GM18951 (cell line): Measurements from ENCODE around the gene PANX2.
A peak's percentile ranks its signal among the peaks of the same experiment; 100 is the strongest.

Experiments
- POLR2A ChIP-seq: IDR thresholded peaks from 4 replicates; pipeline ENCODE4 v1.6.1; 2011; ENCODE audit warnings: mild to moderate bottlenecking; ENCODE audit not compliant: insufficient read length, insufficient read depth; ENCODE audit errors: extremely low read depth
- in situ Hi-C: fragments of 300-500 bp; cut with MboI; formaldehyde crosslinking; loops from one replicate; pipeline ENCODE4 v1.12.0; 2022; ENCODE audit warnings: low sequenced_read_pairs, mixed read lengths, inconsistent platforms; ENCODE audit not compliant: unreplicated experiment

The PANX2 gene

DNA sequence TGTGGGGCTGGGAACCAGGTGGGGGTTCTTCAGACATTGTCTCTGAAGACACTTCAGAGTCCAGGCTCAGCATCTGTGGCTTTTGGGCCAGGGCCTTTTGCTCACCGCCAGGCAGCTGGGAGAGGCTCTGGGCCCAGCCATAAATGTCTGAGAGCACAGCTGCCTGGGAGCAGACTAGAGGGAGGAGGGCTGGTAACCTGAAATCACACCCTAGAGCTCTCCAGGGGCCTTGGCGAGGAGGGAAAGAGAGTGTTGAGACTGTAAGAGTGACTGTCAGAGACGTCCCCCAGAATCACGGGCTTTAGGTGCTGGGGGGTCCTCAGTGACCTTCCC lies 19.3 kb downstream of the PANX2 start:
- in situ Hi-C loops, result no loop called here
- no peak for TF ChIP-seq POLR2A

DNA sequence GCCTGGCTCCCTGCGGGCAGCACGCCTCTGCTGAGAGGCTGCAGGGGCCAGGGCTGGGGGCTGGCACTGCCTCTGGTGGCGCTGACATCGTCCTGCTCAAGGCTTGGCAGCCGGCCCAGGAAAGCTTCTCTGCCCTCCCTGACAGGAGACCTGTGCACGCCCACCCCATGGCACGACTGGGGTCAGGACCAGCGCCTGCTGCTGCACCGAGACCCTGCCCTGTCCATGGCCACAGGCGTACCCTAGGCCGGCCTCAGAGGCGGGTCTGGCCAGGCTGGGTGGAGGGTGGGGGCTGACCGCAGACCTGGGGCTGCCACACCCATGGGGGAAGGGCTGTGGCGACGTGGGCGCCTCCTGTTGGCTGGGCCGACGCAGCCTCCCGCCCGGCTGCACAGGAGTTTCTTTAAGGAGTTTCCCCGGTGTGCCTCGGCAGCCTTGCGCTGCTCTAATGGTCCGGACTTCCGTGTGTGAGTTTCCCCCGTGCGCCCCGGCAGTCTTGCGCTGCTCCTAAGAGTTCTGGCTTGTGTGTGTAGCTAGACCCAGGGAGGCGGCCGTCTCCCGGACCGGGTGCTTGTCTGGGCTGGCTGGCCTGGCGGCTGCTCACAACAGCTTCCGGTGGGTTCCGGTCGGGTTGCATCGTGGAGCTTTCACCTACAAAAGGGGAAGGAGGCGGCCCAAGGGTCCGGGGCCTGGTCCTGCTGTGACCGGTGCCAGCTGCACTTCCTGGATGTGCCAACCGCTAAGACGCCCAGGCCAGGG lies 19.8 kb downstream of the PANX2 start:
- TF ChIP-seq POLR2A, result peak; percentile 82
- in situ Hi-C loops, result no loop called here

DNA sequence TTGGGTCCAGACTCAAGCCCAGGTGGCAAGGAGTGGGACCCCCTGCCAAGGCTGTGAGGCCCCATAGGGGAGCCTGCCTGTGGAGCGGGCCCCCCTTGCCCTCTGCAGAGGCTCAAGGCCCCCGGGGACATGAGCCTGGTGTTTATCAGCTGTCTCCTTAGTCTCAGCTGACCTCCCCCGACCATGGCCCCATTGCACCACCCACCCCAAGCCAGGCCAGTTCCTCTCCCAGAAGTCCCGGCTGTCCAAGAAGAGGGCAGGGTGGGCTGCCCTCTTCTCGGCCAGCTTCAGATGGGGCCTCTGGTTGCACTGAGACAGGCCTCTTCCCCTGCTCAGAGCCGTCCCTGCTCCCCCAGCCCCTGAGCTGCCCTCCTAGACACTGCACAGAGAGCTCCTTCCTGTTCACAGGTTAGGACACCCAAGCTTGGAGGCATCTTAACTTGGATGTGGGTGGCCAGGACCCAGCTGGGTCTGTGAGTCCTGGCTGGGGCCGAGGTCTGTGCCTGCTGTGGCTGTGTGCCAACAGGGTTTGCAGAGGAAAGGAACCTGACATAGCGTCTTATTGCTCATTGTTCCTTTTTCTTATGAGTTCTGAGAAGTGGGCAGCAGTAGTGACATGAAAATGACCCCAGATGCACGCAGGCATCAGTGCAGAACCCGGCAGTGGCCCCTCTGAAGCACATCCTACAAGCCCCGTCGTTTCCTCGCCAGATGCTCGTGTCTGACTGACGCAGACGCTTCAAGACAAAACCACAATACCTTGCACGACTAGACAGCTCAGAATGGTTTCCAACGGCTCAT lies 20.6 kb downstream of the PANX2 start:
- no peak for TF ChIP-seq POLR2A
- in situ Hi-C loops, result no loop called here

DNA sequence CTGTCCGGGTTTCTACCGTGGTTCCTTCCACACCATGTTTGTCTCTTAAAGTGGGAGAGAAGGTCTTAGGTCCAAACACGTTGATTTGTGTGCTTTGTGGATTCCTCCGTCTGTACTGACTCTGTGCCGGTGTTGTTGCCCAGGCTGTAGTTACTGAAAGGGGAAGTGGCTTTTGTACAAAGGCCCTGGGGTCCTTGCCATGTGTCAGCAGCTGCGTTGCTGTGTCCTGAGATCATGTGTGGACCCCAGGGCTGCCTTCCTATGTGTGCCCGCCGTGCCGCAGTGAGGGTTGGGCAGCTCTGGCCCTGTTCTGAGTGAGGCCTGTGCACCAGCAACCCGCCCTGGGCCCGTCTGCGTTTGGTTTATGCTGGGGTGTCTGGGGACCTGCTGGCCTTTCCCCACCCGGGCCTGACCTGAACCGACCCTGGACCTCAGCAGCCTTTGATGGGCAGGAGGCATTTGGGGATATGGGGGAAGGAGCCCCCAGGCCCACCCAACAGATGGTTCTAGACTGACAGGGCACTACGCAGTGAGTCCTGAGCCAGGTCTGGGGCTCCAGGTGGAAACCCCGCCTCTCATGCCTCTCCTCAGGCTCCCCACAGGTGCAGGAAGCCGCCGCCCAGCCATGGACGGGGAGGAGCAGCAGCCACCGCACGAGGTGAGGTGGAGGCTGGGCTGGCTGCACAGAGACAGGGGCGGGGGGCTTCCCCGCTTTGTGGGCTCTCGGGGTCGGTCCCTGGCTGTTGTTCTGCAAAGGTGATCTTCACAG lies 22.1 kb downstream of the PANX2 start:
- in situ Hi-C loops, result no loop called here
- no peak for TF ChIP-seq POLR2A

DNA sequence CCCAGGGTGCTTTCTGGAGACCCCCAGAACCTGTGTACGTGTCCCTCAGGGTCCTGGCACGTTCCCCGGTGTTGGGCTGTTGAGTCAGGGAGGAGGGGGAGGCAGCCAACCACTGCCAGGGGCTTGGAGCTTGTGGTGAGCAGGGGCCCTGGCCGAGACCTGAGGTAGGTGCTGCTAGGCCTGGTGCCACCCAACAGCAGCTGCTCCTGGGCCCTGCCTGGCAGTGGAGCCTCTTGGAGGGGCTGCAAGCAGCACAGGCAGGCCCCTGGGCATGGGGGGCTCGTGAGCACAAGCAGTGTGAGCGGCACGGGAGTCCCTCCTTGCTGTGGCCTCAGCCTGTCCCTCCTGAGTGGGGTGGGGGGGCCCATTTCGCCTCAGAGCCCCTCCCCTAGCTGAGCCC lies 23.1 kb downstream of the PANX2 start:
- TF ChIP-seq POLR2A, result no peak
- in situ Hi-C loops, result no loop called here

DNA sequence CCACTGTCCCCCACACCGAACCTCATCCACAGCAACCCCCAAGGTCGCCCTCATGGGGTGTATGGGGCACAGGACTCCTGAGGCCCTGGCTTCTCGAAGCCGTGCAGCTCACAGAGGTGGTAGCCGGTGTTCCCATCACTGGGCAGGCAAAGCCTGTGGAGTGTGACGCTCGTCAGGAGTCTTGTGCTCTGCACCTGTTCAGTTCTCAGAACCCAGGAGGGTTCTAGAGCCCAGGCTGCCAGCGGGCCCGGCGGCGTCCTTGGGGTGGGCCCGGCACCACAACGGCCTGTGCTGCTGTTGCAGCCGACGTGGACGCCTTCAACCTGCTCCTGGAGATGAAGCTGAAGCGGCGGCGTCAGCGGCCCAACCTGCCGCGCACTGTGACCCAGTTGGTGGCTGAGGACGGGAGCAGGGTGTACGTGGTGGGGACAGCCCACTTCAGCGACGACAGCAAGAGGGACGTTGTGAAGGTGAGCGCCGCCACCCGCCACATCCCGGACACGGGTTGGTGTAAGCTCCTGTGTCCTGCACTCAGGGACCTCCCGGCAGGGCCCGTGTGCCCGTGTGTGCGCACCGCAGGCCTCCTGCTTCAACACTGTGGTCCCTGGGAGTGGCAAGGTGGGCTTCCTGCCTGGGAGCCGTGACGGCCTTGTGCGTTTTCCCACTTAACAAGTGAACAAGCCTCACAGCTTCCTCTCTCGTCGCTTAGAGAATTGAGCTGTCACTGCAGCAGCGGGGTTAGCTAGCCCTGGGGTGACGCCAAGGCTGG lies 23.7 kb downstream of the PANX2 start:
- TF ChIP-seq POLR2A, result peak; percentile 7
- in situ Hi-C loops, result no loop called here

DNA sequence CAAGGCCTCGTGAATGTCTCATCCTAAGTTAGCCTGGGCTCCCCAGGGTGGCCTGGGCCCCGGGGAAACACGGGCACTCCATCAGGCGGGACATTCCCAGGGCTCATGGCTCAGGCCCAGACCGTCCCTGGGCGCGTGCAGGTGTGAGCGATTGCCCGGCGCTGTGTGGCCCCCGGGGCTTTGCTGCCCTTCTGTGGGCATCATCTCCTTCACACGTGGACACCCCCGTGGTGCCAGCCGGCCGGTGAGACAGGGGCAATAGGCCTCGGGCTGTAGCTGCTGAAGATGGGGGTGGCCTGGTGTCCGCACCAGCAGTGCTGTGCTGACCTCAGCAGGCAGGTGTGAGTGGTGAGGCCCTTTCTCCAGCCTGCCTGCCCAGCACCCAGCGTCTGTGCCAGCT lies 25.7 kb downstream of the PANX2 start:
- in situ Hi-C loops, result no loop called here
- no peak for TF ChIP-seq POLR2A

DNA sequence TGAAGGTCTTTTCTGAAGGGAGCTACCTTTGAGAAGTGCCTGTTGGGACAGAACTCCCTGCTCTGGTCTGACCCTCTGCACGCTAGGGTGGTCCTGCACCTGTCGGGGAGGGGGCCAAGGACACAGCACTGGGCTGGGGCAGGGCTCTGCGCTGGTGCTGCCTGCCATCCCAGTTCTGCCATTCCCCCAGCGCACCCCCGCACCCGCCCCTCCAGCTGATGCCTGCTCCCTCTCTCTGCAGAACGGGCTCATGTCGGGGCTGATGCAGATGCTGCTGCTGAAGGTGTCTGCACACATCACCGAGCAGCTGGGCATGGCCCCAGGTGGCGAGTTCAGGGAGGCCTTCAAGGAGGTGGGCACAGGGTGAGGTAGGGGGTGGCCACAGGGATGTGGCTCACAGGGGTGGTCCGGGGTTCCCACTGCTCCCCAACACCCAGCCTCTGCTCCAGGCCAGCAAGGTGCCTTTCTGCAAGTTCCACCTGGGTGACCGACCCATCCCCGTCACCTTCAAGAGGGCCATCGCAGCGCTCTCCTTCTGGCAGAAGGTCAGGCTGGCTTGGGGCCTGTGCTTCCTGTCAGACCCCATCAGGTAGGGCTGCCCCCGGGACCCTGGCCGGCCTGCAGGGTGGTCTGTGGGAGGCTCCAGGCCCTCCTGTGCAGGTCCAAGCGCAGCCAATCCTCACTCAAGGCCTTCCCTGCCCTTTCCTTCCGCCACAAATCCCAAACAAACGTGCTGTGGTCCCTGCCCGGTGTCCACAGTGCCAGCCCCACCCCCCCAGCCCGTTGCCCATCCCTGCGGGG lies 26.7 kb downstream of the PANX2 start:
- in situ Hi-C loops, result no loop called here
- TF ChIP-seq POLR2A, result no peak

DNA sequence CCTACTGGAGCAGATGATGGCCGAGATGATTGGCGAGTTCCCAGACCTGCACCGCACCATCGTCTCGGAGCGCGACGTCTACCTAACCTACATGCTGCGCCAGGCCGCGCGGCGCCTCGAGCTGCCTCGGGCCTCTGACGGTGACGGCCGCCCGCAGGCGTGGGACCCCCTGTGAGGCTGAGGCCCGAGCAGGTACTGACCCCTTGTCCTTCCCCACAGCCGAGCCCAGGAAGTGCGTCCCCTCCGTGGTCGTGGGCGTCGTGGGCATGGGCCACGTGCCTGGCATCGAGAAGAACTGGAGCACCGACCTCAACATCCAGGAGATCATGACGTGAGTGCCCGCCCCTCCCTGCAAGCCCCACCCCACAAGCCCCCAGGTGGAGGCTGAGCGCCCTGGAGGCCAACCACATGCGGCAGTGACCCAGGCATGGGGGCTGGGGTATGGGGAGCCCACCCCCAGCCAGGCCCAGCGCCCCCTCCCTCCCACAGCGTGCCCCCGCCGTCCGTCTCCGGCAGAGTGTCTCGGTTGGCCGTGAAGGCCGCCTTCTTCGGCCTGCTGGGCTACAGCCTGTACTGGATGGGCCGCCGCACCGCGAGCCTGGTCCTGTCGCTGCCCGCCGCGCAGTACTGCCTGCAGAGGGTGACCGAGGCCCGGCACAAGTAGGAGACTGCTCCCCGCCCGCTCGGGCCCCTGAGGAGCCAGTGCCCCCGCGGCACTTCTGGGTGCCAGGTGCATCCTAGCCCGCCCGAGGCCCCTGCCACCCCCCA lies 27.5 kb downstream of the PANX2 start:
- in situ Hi-C loops, result no loop called here
- TF ChIP-seq POLR2A, result no peak

DNA sequence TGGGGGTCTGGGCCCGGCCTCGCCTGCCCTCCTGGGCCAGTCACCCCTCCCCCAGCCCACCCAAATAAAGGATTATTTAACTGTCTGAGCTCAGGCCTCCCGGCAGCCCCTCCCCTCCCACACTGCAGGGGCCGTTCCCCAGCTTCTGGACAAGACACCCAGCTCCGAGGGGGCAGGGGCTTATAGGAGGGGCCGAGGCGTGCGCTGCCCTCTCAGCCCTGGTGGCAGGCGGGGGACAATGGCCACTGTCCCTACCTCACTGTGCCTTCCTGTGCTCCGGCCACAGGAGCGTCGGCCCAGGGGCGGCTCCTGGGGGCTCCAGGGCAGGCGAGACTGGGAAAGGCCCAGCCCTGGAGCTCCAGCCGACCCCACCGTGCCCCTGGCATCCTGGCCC lies 28.1 kb downstream of the PANX2 start:
- in situ Hi-C loops, result no loop called here
- TF ChIP-seq POLR2A, result no peak

DNA sequence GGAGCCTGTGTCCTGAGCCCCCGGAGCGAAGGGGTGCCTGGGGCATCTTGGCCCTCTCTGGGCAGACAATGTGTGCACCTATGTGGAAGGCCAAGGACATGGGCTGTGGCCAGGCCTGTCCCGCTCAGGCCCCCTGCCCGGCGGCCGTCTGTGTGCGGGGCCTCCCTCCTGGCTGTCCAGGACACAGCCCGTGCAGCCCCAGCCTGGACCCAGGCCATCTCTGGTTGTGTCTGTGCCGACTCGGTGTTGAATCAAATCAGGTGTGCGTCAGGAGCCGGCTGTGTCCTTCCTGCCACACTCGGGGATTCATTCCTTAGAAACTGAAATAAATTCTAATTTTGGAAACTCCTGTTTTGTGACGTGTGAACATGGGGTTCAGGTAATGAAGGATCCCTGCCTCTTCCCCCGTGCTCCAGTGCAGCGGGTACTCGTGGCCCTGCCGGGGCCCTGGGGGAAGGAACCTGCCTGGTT lies 28.8 kb downstream of the PANX2 start:
- in situ Hi-C loops, result no loop called here
- TF ChIP-seq POLR2A, result no peak
